Measurements from ENCODE around the gene MKNK1. TPM values are rescaled to one million over a fixed set of nuclear protein-coding genes. Genes with fewer than 3 reads are reported as not detected.

MKNK1 gene
- total and polyA plus RNA-seq, 2 of the 8 experiments (the other 6 are each of a cell fraction or from before 2014, with no cell fraction given) = 13.9 to 21.5 TPM

DNA sequence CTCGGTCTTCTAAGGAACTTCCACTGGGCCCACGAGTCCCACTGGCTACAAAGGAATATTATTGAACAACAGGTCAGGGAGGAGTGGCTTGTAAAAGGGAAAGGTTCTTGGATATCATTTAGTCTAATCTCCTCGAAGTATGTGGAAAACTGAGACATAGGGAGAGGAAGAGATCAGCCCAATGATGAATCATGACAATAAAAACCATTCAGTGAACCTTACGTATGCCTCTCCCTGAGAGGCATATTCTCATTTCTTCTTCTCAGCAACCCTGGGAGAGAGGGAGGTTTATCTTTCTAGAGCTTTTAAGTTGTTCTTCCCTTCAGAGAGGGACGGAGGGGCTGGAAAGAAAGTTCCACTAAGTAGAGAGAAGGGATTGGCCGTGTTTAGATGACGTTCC, 17.9 kb upstream of the MKNK1 start:
- Histone ChIP-seq H3K56ac (replicated peaks; ENCODE audit: insufficient read length, low read depth, low read length) (no peak overlapping the region), H3K14ac (ENCODE audit: insufficient read length) (no peak overlapping the region), H2BK20ac (ENCODE audit: low read length) (no peak overlapping the region), H4K8ac (ENCODE audit: extremely low read depth, insufficient read depth, low read length) (no peak overlapping the region), H3K18ac (ENCODE audit: extremely low read depth, low read length) (no peak overlapping the region), H2BK12ac (ENCODE audit: low read depth, low read length) (no peak overlapping the region), H2AFZ (ENCODE audit: low read length) (0 out of 2 replicates have a peak overlapping the region, but pooled peaks have one; percentile 9), H4K91ac (replicated peaks; ENCODE audit: insufficient read length, low read length) (no peak overlapping the region), H2BK120ac (replicated peaks; ENCODE audit: low read depth, low read length) (no peak overlapping the region), H4K5ac (ENCODE audit: insufficient read length, low read depth, low read length) (no peak overlapping the region), H3K36me3 (ENCODE audit: control insufficient read depth in 2 of 4, insufficient read depth in 4 of 4, low read length in 3 of 4) (no peaks in the 10 kb centered on the region), H4K20me1 (replicated peaks in 1 of 2; ENCODE audit: control insufficient read depth in 1 of 2, insufficient read depth in 2 of 2, low read length in 2 of 2) (no peaks in the 10 kb centered on the region), H3K27me3 (replicated peaks in 1 of 4; ENCODE audit: control insufficient read depth in 3 of 4, extremely low read depth in 1 of 4, insufficient read depth in 3 of 4, low read length in 3 of 4) (peaks cover 0 to 10% (median 8%) of the 10 kb centered on the region in 4 experiments; a peak in 5 of 7 replicates), H3K4me2 (ENCODE audit: insufficient read depth in 1 of 2, low read depth in 2 of 2, low read length in 2 of 2) (no peak overlapping the region), H3K9ac (replicated peaks in 1 of 4; ENCODE audit: extremely low read depth in 1 of 4, low read depth in 3 of 4, low read length in 3 of 4) (no peak overlapping the region), H3K4ac (replicated peaks; ENCODE audit: insufficient read length, low read depth, low read length) (no peak overlapping the region), H3K23ac (ENCODE audit: insufficient read length) (no peak overlapping the region), H2AK5ac (ENCODE audit: low read depth, low read length) (no peak overlapping the region), H2BK5ac (ENCODE audit: low read depth, low read length) (no peak overlapping the region), H3K79me2 (ENCODE audit: control insufficient read depth in 1 of 2, insufficient read depth in 2 of 2, low read length in 2 of 2) (no peaks in the 10 kb centered on the region), H3K23me2 (ENCODE audit: low read depth, low read length) (peaks cover 3% of the 10 kb centered on the region; the same call in 1 of the 2 replicates), H3K79me1 (ENCODE audit: low read depth, low read length) (no peaks in the 10 kb centered on the region), H3K27ac (ENCODE audit: low read depth, low read length) (no peak overlapping the region), H2BK15ac (ENCODE audit: low read length) (no peak overlapping the region), H3K4me1 (replicated peaks in 1 of 4; ENCODE audit: control insufficient read depth in 3 of 4, insufficient read depth in 4 of 4, low read length in 3 of 4) (no peaks in the 10 kb centered on the region; a peak in 3 of 7 replicates), H3K9me3 (ENCODE audit: insufficient read depth in 2 of 2, low read depth in 1 of 2, low read length in 1 of 2) (no peaks in the 10 kb centered on the region), H3K4me3 (ENCODE audit: extremely low read depth in 1 of 4, insufficient read depth in 2 of 4, low read depth in 3 of 4, low read length in 4 of 4) (no peak overlapping the region)
- ChIA-PET POLR2A (ENCODE audit: partially characterized antibody) (interaction anchor here (1.6 to 3.0 kb wide), 3 partner anchors 9 to 47 kb away, joined by 4 to 13 read pairs (median 7); partner anchors contain the start of gene ATPAF1), CTCF (ENCODE audit: partially characterized antibody) (interaction anchor here (0.6 to 14.2 kb wide), 26 partner anchors 8 to 174 kb away, joined by 3 to 126 read pairs (median 4); partner anchors contain the start of gene MKNK1)
- no peak for FAIRE-seq
- 81% methylated on average over 7 of the region's 7 CpGs; no CpG with 5 or more reads in 1 of the 2 experiments for WGBS, 2 experiments (ENCODE audit: extremely low coverage in 1 of 2, insufficient coverage in 1 of 2, insufficient read length in 1 of 2, insufficient replicate concordance in 2 of 2, low coverage in 1 of 2, low lambda C conversion rate in 2 of 2, missing lambda C conversion rate in 1 of 2)
- DNase-seq (ENCODE audit: low read depth in 1 of 2, low spot score in 2 of 2) = no peak
- TF ChIP-seq CEBPB (IDR thresholded peaks at IDR 0.05; ENCODE audit: low read depth, low read length) (no peak), EZH2 (IDR thresholded peaks at IDR 0.05; ENCODE audit: low read depth, low read length, severe bottlenecking) (no peak), SP1 (IDR thresholded peaks at IDR 0.05; ENCODE audit: low read depth, low read length) (no peak), MAFK (IDR thresholded peaks at IDR 0.05; ENCODE audit: low read depth, low read length) (no peak), SIX5 (IDR thresholded peaks at IDR 0.05; ENCODE audit: low read depth, low read length) (no peak), POLR2A (IDR thresholded peaks at IDR 0.05; ENCODE audit: control extremely low read depth in 1 of 2, low read depth in 2 of 2, low read length in 2 of 2) (no peak), ATF3 (IDR thresholded peaks at IDR 0.05; ENCODE audit: insufficient read depth, low read depth, low read length) (no peak), E2F6 (IDR thresholded peaks at IDR 0.05) (no peak), SIRT6 (IDR thresholded peaks at IDR 0.05; ENCODE audit: low read length) (no peak), CHD1 (IDR thresholded peaks at IDR 0.05; ENCODE audit: low read depth, low read length) (no peak), TCF12 (IDR thresholded peaks at IDR 0.05; ENCODE audit: low read depth, low read length) (no peak), KDM1A (IDR thresholded peaks at IDR 0.05; ENCODE audit: borderline replicate concordance, low read length) (no peak), YY1 (IDR thresholded peaks at IDR 0.05; ENCODE audit: low read depth, low read length) (no peak), PHF8 (conservative IDR thresholded peaks at IDR 0.05; ENCODE audit: low read depth, low read length) (no peak), POU5F1 (IDR thresholded peaks at IDR 0.05; ENCODE audit: low read depth, low read length) (no peak)

Data from H1 (cell line).